Measurements from ENCODE around the gene FCN2.

Gene FCN2

DNA sequence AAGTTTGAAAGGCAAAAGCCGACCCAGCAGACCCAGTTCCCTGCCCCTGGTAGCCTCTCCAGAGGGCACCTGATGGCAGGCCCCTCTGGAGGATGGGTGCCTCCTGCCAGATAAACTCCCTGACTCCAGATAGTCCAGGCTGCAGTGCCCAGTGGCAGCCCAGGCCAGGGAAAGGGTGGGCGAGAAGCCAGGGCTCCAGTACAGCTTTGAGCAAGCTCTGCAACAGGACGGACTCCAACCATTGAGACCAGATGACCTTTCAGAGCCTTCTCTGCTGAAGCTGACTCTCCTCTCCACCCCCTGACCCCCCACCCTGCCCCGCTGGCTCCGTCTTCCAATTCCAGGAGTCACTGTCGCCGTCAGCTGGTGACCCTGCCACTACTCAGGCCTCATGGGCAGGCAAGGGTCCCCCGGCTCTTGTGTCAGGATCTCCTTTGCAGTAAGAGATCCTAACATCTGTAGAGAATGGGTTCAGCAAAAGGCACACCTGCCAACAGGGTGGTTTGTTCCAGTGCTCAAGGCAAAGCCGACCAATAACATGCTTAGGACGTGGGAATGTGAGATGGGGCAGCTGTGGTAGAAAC lies 52.6 kb downstream of the FCN2 start:
- no peak for DNase-seq (ENCODE audit: low read depth)

DNA sequence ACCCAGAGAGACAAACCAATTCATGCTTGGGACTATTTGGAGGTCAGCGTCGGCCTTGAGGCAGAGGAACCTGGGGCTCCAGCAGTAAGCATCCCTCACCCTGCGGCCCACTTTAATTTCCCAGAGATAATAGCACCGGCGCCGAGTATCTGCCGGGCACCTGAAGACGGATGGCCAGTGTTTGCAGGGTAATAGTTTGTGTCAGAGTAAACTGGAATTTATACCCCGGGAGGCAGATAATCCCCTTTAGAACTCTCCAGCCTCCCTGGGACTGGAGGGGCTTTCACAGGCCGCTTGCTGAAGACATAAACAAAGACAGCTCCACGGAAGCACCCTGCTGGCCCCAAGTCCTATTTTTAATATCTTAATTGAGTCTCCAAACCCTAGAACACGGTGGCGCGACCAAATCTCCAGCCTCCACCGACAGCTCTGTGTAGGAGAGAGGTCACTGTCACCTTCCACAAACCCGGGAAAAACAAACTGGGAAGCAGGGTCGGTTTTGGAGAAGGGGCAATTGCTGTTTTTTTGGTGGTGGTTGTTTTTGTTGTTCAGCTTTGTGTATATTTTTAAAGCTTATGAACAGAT lies 54.5 kb downstream of the FCN2 start:
- DNase-seq (ENCODE audit: low read depth), result no peak

DNA sequence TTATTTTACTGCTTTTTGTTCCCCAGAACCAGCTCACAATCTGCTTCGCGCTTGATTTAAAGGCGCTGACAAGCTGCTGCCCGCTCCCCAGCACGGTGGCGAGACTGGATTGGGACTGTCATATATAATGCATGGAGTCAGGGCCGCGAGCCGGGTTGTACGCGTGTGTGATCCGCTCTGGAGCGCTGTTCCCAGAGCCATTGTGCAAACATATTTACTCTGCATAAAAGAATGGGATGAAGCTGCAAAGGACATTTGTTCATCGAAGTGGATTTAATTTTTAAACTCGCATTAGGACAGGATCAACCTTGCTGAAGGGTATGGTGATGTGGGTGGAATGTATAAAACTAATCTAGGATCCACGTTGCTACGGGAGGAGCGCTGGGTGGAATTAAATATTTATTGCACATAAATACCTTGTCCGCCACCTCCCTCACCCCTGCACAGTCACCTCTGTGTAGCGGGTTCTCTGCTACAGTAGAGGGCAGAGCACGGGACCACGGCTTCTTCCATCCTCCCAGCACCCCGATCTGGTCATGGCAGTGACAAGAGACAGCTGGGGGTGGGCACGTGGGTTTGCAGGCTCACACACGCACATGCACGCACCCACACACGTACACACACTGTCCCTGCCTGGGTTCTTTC lies 55.2 kb downstream of the FCN2 start:
- DNase-seq (ENCODE audit: low read depth), result no peak

DNA sequence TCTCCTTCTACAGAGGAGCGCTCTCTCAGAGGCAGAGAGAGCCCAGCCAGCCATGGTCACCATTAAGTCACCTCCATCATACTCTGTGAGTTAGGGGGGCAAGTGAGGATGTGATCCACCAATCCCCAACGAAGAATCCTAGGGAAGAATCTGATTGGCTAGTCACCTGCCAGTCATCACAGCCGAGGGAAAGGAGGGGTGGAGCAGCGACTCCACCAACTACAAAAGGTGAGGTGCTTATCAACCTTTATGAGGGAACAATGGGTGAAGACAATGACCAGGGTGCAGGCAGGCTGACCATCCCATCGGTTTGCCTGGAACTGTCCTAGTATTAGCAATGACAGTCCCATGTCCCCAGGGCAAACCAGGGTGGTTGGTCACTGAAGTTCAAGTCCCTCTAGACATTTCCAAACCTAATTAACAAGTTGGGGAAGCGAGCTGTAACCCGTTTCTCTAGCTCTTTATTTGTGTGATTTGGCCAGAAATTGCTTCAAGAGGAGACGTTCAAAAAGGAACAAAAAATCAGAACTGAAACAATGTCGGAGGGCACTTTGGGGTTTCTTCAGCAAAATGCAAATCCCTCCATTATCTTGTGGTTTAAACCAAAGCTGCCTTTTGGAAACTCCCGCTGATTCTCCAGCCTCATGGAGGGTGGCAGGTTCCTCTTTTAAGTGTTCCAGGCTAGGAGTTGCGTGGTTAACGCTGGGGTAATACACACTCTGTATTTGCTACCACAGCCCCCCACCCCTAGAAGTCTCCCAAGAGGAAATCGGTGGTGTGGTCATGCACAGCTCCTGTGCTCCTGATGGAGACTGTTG lies 55.9 kb downstream of the FCN2 start:
- DNase-seq (ENCODE audit: low read depth), result no peak

All from ELR (cell line).